HG03280 (cell line): ENCODE results near the gene STAT5B.
"Not testable (repeated sequence)": the region's sequence is repeated elsewhere in the genome, so short reads cannot be mapped to it uniquely, and the experiment has no call there.

Experiments
- ATAC-seq: cut with Tn5 transposase; IDR thresholded peaks from one replicate; pipeline ENCODE4 v1.9.1; 2021; ENCODE audit warnings: mild to moderate bottlenecking, moderate library complexity; ENCODE audit not compliant: unreplicated experiment

STAT5B gene

GRCh38 chr17:42307362-42307927, 31.3 kb upstream of the STAT5B start:
- ATAC-seq: no peak

DNA sequence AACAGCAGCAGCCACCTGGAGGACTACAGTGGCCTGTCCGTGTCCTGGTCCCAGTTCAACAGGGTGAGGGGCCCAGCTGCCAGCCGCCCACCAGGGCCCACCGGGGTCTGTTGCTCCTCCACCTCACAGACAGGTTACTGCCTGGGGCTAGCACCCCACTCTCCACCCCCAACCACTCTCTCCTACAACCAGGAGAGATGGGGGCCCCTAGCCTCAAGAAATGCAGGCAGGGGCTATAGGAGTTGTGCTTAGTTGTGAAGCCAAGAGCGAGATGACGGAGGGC, 30.1 kb upstream of the STAT5B start:
- no peak for ATAC-seq

GRCh38 chr17:42305543-42306384, 29.6 kb upstream of the STAT5B start:
- no peak for ATAC-seq

GRCh38 chr17:42305031-42305330, 28.8 kb upstream of the STAT5B start:
- not testable (repeated sequence) for ATAC-seq

DNA sequence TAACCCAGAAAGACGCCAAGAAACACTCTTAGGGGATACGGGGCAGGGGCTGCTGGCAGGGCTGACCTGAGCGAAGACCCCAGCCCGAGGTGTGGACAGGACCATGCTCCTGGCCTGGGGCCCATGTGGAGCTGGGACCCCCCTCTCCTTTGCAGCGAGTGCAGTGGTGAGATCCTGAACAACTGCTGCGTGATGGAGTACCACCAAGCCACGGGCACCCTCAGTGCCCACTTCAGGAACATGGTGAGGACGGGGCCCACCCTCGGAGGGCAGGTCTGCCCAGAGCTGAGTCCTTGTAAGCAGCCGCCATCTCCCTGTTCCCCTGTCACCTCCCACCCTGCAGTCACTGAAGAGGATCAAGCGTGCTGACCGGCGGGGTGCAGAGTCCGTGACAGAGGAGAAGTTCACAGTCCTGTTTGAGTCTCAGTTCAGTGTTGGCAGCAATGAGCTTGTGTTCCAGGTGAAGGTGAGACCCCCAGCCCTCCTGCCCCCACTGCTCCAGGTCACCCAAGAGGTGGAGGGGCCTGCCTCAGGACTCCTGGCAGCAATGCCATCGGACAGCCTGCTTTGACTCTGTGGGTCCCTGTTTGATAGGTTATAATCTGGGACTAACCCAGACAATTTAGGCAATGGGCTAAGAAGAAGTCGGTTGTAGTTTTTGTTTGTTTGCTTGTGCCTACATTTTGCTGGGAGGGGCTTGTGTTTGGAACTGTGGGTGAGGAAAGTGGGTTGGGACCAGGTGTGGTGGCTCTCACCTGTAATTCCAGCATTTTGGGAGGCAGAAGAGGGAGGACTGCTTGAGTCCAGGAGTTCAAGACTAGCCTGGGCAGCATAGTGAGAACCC, 28.2 kb upstream of the STAT5B start:
- no peak for ATAC-seq

GRCh38 chr17:42303694-42304093, 27.5 kb upstream of the STAT5B start:
- ATAC-seq: no peak

DNA sequence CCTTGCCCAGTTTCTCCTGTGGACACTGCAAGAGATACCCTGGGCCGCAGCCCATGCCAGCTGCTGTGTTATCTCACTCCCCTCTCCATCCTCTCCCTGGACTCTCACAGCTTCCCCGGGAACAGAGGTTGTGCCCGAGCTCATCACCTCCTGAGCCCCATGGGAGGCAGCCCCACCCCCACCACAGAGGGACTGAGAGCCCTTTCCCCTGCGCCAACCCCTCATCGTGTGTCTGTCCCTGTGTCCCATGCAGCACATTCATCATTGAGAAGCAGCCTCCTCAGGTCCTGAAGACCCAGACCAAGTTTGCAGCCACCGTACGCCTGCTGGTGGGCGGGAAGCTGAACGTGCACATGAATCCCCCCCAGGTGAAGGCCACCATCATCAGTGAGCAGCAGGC, 24.8 kb upstream of the STAT5B start:
- no peak for ATAC-seq

DNA sequence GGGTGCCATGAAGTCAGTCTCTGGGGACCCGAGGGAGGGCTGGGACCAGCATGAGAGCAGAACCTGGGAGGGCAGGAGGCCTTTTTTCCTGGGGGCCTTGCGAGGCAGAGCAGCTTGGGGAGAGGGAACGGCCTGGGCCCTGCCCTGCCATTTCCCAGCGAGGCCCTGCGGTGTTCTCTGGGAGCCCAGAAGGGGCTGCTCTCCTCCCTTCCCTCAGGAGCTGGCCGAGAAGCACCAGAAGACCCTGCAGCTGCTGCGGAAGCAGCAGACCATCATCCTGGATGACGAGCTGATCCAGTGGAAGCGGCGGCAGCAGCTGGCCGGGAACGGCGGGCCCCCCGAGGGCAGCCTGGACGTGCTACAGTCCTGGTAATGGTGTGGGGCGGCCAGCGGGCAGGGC, 23.7 kb upstream of the STAT5B start:
- not testable (repeated sequence) for ATAC-seq

GRCh38 chr17:42299361-42299760, 23.2 kb upstream of the STAT5B start:
- ATAC-seq: not testable (repeated sequence)

- not testable (repeated sequence) for ATAC-seq
Measured at GRCh38 chr17:42297775-42298174, 21.6 kb upstream of the STAT5B start.

DNA sequence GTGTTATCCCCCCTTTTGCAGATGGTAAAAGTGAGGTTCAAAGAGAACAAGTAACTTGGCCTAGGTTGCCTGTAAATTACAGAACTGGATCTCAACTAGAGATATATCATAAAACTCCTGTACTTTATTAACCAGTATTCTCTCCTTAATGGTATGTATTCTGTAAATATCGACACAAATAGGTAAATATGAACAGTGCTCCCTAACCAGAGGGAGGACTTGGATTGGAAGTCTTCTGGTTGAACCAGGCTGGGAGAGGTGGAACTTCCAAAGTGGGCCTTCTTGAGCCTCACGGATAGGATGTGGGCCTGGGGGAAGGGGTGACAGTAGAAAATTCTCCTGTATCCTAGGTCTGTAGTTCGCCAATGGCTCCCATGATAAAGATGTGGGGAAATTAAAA, 19.8 kb upstream of the STAT5B start:
- ATAC-seq: no peak

- no peak for ATAC-seq
Measured at GRCh38 chr17:42294469-42295398, 18.5 kb upstream of the STAT5B start.

- ATAC-seq: no peak
Measured at GRCh38 chr17:42291129-42291528, 14.9 kb upstream of the STAT5B start.

DNA sequence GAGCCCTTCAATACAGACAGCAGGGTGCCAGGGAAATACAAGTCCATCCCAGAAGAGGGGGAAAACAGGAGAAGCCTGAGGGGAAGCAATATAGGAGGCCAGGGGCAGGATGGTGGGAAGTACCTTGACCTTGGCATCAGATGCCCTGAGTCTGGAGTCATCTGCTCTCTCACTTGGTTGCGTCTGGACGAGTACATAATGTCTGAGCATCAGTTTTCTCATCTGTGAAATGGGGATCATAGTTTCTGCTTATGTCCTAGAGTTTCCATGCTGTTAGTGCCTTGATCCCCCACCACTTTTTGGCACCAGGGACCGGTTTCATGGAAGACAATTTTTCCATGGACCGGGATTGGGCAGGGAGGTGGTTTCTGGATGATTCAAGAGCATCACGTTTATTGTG, 14.4 kb upstream of the STAT5B start:
- no peak for ATAC-seq

GRCh38 chr17:42289611-42290181, 13.5 kb upstream of the STAT5B start:
- no peak for ATAC-seq

- ATAC-seq: no peak
Measured at GRCh38 chr17:42288803-42289610, 12.8 kb upstream of the STAT5B start.

- ATAC-seq: peak; percentile 53
Measured at GRCh38 chr17:42287977-42288802, 12.0 kb upstream of the STAT5B start, which contains the start of gene STAT5A. STAT5A (plus strand) TSS chr17:42288498; CDS start chr17:42289412, 914 bp downstream.

- ATAC-seq: no peak
Measured at GRCh38 chr17:42287305-42287976, 11.2 kb upstream of the STAT5B start.
